HG03342 (cell line): ENCODE measurements around the gene PUDP.
"Not testable (repeated sequence)": the region's sequence is repeated elsewhere in the genome, so short reads cannot be mapped to it uniquely, and the experiment has no call there.

Experiments used
- ATAC-seq: cut with Tn5 transposase; IDR thresholded peaks from one replicate; pipeline ENCODE4 v1.9.1; 2021; ENCODE audit warnings: mild to moderate bottlenecking, moderate library complexity; ENCODE audit not compliant: unreplicated experiment

Gene PUDP

GRCh38 chrX:7147978-7148854, at the start of gene PUDP:
TSS of gene PUDP (minus strand) at chrX:7148153. CDS start at chrX:7148113, 40 bp downstream.
- peak; percentile 75 for ATAC-seq

- no peak for ATAC-seq
Observed at GRCh38 chrX:7194606-7195005, 46.7 kb upstream of the PUDP start.

GRCh38 chrX:7192871-7193270, 44.9 kb upstream of the PUDP start:
- ATAC-seq, result no peak

- no peak for ATAC-seq
Observed at GRCh38 chrX:7191681-7192110, 43.7 kb upstream of the PUDP start.

- no peak for ATAC-seq
Observed at GRCh38 chrX:7190157-7190556, 42.2 kb upstream of the PUDP start.

GRCh38 chrX:7188672-7189071, 40.7 kb upstream of the PUDP start:
- no peak for ATAC-seq

GRCh38 chrX:7184816-7185215, 36.9 kb upstream of the PUDP start:
- no peak for ATAC-seq

- ATAC-seq, result no peak
Observed at GRCh38 chrX:7179446-7179845, 31.5 kb upstream of the PUDP start.

GRCh38 chrX:7178859-7179258, 30.9 kb upstream of the PUDP start:
- not testable (repeated sequence) for ATAC-seq

GRCh38 chrX:7170898-7171297, 22.9 kb upstream of the PUDP start:
- ATAC-seq, result peak; percentile 68

- ATAC-seq, result no peak
Observed at GRCh38 chrX:7169627-7170026, 21.7 kb upstream of the PUDP start.

GRCh38 chrX:7168371-7168770, 20.4 kb upstream of the PUDP start:
- no peak for ATAC-seq

- ATAC-seq, result no peak
Observed at GRCh38 chrX:7164174-7164573, 16.2 kb upstream of the PUDP start.

GRCh38 chrX:7163146-7163677, 15.3 kb upstream of the PUDP start:
- no peak for ATAC-seq

- ATAC-seq, result no peak
Observed at GRCh38 chrX:7159149-7159861, 11.4 kb upstream of the PUDP start.

- no peak for ATAC-seq
Observed at GRCh38 chrX:7158468-7158990, 10.6 kb upstream of the PUDP start.

GRCh38 chrX:7156879-7157278, 8.9 kb upstream of the PUDP start:
- ATAC-seq, result no peak

- no peak for ATAC-seq
Observed at GRCh38 chrX:7155163-7155562, 7.2 kb upstream of the PUDP start.

- ATAC-seq, result no peak
Observed at GRCh38 chrX:7154041-7154597, 6.2 kb upstream of the PUDP start.

GRCh38 chrX:7153231-7153630, 5.3 kb upstream of the PUDP start:
- ATAC-seq, result no peak

GRCh38 chrX:7149411-7149810, 1.5 kb upstream of the PUDP start:
- ATAC-seq, result peak; percentile 28
